VCaP (cell line): ENCODE results near the gene HACD3.
A peak's percentile ranks its signal among the peaks of the same experiment; 100 is the strongest.

Source experiments
- H3K27ac ChIP-seq: fragments of 450-650 bp; 2 replicates; pipeline ENCODE4 v1.5.1; 2017
- CTCF ChIP-seq: fragments of 450-650 bp; conservative IDR thresholded peaks from 2 replicates; pipeline ENCODE4 v1.5.1; 2017; ENCODE audit warnings: mild to moderate bottlenecking, moderate library complexity

HACD3 gene

DNA sequence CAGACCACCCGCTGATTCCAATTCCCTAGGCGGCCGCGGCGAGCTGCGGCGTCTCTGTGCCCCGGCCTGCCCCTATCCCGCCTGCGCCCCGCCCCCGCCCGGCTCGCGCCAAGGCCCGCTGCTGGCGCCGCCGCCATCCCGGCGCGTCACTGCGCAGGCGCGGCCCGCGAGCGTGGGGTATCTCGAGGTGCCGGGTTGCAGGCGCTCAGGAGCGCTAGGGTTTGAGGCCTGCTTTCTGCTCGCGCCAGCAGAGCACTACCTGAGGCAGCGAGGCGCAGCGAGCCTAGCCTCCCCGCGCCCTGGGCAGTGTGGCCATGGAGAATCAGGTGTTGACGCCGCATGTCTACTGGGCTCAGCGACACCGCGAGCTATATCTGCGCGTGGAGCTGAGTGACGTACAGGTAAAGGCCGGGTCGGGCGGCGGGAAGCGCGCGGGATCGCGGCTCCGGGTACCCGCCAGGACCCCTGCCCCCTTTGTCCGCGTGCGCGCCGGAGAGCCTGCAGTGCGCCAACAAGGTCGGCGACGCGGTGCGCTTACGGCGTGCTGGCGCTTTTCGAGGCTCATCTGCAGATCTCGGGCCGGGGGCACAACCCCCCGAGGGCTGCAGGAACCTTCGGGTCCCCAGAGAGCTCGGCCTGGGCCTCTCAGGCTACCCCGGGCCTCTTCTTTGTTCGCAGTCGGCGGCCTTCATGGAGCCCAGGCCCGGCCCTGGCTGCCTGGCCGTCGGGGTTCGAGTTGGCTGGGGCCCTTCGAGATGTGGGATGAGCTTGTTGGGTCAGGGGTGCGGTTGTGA is at the start of gene HACD3:
Gene HACD3 (plus strand): TSS at position 146 of the 794 bp plus-strand sequence. CDS start 169 bp downstream, at position 315.
- no peak; the same call in 1 of the 2 replicates for TF ChIP-seq CTCF
- peak within 1 kb of the TSS; percentile 94 for H3K27ac ChIP-seq

DNA sequence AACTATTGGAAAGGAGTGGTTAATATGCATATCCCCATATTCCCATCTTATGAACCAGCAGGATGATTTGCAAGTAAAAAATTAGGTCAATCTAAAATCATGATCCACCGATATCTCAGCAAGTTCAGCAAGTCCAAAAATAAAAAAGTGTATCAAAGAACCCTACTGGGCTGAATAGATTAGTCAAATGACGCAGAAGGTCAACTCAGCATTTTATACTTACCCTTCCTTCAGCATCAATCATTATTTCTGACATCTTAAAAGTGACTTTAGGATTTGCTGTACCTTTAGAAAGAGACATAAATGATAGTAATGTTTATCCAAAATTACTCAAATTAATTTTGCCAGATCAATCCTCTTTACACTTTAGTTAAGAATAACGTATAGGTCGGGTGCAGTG is 45.4 kb upstream of the HACD3 start:
- TF ChIP-seq CTCF = no peak
- H3K27ac ChIP-seq = no peak overlapping the region

DNA sequence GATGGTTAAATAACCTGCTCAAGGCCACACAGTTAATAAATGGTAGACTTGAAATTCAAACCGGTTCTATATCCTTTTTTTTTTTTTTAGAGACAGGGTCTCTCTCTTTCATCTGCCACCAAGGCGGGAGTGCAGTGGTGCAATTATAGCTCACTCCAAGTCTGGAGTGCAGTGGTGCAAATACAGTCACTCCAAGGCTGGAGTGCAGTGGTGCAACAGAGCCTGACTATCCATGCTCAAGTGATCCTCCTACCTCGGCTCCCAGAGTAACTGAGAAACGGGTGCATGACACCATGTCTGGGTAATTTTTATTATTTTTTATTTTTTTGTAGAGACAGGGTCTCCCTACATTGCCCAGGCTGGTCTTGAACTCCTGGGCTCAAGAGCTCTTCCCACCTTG is 36.2 kb upstream of the HACD3 start:
- no peak overlapping the region for H3K27ac ChIP-seq
- TF ChIP-seq CTCF = no peak

DNA sequence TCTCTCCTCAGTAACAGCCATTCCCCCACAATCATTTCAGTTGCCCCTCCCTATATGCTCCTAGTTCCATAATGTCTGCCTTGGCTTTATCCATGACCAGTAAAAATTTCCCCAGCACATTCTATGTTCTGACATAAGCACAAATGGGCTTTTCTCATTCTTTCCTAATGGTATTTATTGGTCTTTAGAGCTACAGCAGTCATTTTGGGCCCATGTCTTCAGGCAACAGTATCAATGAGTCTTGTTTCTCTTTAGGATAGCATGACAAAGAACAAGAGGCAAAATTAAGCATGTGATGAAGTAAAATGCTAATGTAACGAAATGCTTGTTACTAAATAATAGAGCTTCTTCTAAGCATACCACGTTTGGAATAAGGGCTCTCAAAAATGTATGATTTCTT is 20.9 kb upstream of the HACD3 start:
- no peak overlapping the region for H3K27ac ChIP-seq
- TF ChIP-seq CTCF = no peak

GRCh38 chr15:65512189-65512588 is 18.1 kb upstream of the HACD3 start:
- TF ChIP-seq CTCF = no peak
- H3K27ac ChIP-seq = peak overlapping the region; percentile 3

- no peak for TF ChIP-seq CTCF
- peak overlapping the region; percentile 3 for H3K27ac ChIP-seq
These were observed 17.4 kb upstream of the HACD3 start for GRCh38 chr15:65512807-65513416.

DNA sequence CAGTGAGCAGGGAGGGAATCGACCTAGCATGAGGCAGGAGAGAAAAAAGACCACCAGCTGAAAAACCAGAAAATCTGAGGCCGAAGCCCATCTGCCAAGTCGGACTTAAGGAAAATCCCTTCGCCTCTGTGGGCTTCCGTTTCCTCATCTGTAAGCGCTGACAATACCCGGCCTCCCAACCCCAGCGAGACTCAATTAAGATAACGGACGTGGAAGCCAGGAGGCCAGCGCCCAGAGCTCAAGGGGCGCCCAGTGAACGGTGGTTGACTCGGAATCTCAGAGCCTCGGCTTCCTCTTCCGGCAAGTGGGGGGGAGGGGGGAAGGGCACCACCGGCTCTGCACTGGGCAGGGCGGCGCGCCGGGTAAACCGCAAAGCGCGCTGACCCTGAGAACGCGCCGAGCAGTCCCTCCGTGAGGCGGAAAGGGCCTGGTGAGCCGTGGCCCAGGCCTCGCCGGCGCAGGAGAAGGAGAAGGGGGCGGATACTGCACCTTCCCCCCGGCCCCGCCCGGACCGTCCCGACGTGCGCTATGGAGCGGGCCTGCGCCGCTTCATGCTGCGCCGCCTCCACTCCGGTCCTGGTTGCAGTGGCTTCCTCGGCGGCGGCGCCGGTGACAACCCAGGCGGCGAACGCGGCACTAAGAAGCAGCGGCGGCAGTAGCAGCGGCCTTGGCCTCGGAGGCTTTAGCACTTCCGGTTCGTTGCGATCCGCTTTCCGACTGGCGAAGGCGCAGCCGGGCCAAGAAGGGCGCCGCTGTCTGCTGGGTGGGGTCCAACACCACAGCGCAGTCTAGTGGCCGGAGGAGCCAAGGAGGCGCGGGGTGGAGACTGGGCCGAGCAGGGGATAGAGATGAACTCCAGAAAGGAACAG is 13.0 kb upstream of the HACD3 start, which contains the start of gene DPP8:
Gene DPP8 (minus strand): TSS at position 693 of the 869 bp plus-strand sequence. CDS start 5,136 bp downstream, outside the sequence.
- peak; percentile 99 for TF ChIP-seq CTCF
- H3K27ac ChIP-seq = peak within 1 kb of the TSS; percentile 91
